Stimulated activated CD4-positive, alpha-beta T cell treated with anti-CD3 and anti-CD28 coated beads, Interleukin-15, amount 100 ng/mL, for 48 hours (primary cell): Measurements from ENCODE around the gene COL5A3.
A peak's percentile ranks its signal among the peaks of the same experiment; 100 is the strongest.
"Not testable (repeated sequence)": the region's sequence is repeated elsewhere in the genome, so short reads cannot be mapped to it uniquely, and the experiment has no call there.

Source experiments
- DNase-seq, 2 donors: peaks; one replicate each; pipeline ENCODE4 v3.0.0-alpha.2; 2020; ENCODE audit warnings: low read depth in 2 of 2

Gene COL5A3

DNA sequence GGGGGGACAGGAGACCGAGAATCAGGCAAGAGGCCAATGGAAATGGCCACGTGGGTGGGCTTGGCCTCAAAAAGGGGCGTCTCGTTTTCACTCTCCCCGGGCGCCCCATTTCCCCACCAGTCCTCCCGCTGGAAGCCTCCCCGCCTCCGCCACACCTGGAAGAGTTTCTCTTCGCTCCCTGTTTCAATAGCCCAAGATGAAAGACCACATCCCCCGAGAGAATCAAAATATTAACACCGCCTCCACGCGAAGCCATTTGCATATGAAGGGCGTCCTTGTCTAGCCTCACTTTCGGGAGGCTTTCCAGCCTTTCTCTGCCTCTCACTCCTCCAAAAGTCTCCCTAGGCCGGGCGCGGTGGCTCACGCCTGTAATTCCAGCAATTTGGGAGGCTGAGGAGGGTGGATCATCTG is 73.3 kb downstream of the COL5A3 start:
- DNase-seq, result no peak

DNA sequence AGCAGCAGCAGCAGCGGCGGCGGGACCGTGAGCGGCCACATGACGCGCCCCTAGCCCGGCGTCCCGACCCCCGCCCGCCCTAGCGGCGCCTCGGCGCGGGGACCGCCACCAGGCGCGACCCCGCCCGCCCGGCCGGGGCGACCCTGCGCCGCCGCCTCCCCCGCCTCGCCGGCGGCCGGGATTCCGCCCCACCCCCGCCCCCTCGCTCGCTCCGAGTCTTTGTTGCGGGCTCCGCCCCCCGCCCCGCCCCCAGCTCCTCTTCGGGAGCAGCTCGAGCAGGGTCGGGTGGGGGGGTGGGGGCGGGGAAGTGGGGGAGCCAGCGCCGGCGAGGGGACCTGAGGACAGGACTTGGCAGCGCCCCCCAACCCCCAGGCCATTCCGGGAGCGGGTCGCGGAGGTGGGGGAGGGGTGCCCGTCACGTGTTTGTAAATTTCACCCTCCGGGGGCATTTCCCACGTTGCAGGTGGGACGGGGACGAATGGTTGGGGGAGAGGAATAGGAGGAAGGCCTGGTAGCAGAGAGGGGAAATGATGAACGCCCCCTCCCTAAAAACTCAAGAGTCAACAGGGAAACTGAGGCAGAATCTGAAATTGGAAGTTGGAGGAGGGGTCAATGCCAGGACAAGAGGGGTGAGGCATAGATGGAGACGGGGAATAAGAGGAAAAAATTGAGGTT is 73.8 kb downstream of the COL5A3 start, which contains the start of gene OLFM2:
OLFM2 (minus strand) TSS at position 190 of the 675 bp plus-strand sequence; CDS start at position 41, 149 bp downstream.
- DNase-seq, result no peak

DNA sequence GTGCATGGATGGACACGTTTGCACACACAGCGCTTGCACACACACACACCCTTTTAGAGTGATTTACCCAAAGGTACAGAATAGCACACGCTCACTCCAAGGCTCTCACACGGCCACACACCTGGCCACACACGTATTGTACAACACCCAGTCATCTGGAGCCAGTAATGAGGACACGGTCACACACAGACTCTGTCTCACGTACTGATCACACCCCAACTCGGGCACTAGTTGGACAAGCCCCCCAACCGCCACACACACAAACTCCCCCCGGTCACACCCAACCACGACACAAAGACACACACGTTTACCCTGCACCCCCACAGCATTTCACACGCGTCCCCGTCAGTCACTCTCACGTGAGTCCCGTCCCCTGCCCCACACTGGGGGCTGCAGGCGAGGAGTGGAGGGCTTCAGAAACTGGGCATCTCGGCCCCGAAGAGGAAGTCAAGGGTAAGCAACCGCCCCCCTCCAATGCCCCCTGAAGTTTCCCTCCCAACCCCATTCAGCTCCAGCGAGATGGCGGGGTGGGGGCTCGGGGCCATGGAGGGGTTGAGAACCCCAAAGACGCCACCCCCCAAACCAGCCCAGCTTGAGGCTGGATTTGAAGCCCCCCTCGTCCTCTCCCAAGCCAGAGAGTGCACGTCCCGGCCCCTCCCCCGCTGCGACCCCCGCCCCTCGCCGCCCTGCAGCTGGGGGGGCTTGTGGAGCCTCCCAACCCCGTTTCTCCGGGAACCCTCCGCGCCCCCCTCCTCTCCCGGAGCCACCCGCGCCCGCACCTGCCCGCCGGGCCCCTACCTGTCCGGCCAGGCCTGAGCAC is 74.6 kb downstream of the COL5A3 start:
- no peak for DNase-seq

DNA sequence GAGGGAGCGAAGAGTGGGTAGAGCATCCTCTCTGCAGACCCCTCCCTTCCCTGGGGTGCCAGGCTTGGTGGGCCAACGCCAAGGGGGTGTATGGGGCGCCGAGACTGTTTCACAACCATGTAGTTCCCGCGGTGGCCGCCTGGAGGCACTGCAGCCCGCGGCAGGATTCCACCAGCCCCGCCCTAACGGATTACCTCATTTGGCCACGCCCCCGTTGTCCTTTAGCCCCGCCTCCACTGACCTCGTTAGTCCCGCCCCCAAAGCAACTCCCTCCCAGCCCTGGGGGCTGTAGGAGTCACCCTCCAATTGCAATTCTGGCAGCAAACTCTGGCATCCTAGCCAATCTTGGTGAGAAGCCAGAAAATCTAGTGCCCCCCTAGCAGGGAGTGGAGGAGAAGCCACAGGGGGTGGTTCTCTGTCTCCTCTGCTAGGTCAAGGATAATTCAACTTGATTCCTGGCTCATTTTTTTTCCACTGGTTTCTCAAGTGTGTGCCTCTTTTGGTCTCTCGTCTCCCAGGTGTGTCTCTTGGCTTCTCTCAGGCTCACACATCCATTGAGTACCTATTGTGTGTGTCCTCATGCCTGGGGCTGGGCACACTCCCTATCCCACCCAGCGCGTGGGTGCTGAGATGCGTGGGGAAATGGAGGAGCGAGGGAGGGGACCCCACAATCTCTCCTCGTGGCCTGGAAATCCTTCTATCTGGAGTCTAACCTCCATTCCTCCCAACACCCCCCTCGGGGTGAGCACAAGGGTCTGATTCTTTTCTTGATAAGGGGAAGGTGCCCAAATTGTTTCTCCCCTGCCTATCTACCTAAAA is 76.0 kb downstream of the COL5A3 start:
- DNase-seq, result peak; percentile 80 to 83

DNA sequence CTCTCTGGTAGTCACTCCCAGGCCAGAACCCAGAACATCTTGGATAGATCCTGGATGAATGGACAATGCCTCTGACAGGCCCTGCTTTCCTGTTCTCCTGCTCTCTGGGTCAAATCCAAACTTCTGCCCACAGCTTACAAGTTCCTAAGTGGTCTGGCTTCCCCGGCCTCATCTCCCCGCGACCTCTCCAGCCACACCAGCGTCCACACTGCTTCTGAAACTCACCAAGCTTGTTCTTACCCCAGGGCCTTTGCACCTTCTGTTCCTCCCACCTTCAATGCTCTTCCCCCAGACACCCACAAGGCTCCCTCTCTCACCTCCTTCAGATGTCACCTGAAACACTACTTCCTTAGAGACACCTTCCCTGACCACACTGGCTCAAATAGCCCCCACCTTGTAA is 77.5 kb downstream of the COL5A3 start:
- DNase-seq, result no peak

DNA sequence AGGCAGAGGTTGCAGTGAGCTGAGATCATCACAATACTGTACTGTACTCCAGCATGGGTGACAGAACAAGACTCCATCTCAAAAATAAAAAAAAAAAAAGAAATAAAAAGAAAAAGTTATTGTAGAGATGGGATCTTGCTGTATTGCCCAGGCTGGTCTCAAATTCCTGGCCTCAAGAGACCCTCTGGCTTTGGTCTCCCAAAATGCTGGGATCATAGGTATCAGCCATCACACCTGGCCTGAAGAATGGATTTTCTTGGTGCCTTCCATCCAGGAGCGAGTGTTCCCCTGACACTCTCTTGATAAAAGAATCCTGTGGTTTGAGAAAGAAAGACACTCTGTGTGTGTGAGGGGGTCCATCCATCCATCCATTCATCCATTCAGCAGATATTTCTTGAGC is 78.7 kb downstream of the COL5A3 start:
- no peak for DNase-seq

DNA sequence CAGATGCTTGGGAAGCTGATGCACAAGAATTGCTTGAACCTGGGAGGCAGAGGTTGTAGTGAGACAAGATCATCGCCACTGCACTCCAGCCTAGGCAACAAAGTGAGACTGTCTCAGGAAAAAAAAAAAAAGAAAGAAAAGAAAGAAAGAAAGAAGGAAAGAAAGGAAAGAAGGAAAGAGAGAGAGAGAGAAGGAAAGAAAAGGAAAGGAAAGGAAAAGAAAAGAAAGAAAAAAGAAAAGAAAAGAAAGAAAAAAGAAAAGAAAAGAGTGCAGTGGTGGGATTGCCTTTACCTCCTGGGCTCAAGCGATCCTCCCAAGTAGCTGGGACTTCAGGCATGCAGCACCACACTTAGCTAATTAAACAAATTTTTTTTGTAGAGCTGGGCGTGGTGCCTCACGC is 86.9 kb downstream of the COL5A3 start:
- DNase-seq, result no peak

DNA sequence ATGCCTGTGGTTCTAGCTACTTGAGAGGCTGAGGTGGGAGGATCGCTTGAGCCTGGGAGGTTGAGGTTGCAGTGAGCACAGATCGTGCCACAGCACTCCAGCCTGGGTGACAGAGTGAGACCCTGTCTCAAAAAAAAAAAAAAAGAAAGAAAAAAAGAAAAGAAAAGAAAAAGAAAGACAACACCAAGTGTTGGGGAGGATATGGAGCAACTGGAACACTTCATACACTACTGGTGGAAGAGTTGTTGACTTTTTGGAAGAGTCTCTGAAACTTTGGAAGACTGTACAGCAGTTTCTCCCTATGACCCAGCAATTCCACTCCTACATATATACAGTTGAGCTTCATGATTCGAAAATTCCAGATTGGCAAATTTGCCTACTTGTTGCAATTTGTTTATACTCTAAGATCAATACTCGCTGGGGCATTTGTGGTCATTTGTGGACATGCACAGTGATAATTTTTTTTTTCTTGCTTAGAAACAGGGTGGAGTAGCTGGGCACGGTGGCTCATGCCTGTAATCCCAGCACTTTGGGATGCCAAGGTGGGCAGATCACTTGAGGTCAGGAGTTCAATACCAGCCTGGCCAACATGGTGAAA is 87.4 kb downstream of the COL5A3 start:
- not testable (repeated sequence) for DNase-seq

DNA sequence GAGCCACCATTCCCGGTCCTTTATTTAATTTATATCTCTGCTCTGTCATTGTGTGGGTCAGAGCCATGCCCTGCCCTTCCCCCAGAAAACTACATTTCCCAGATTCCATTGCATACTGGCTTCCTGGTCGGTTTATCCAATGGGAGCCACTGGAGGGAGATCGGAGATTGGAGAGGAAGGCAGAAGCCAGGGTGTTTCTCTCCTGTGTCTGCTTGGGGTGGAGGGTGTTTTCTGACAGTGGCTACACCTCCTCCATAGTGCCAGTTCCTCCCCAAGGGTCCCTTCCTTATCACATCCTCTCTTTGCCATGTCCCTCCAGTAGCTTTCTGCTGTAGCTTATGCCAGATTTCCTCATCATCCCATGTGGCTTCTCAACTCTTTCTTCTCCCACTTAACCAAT is 93.0 kb downstream of the COL5A3 start:
- no peak for DNase-seq

DNA sequence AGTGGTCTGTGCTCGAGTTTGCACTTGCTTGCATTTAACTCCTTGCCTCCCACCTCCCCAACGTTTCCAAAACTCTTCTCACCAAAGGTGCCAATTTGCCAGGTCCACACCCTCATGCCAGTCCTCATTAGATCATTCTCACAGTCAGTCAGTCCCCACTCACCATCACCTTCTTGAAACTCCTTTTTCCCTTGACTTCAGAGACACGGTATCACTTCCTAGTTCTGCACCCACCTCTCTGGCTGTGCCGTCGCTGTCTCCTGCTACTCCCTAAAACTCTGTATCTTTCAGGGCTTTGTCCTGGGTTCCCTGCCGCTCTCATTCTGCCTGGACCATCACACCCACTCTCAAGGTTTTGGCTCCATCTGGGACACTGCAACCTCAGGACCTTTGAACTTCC is 93.6 kb downstream of the COL5A3 start:
- DNase-seq, result no peak

DNA sequence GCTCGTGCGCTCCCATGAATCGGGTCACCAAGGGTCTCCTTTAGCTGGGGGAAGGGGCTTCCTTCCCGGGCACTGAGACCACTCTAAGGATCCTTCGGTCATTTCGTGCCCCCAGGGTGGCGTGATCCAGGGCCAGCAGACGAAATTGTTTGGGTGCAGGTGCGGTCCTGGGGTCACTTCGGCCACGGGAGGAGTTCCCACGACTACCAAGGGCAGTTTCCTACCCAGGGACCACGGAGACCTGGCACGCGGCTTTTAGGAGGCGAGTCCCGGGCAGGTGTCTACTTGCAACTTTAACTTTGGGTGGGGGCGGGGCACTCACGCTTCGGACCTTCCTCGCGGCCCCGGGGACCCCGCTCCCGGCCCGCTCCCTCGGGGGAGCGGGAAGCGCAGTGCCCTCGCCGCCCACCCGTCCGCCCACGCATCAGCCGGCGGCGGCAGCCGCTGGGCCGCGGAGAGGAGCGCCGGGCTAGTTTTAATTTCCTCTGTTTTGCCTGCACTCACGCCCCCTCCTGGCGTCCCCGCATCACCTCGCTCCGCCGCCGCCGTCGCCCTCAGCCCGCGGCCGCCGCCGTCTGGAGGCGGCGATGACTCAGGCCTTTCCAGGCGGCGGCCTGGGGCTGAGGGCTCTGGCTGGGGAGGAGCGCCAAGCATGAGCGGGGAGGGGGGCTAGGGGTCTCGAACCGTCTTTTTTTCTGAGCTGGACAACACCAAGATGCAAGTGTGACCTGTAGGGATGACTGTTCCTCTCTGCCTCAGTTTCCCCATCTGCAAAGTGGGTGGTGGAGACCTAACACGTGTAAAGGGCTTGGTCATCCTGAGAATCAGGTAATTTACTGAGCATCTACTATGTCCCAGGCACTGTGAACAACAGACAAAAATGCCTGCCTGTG is 95.7 kb downstream of the COL5A3 start:
- DNase-seq, result peak; percentile 58 to 82

DNA sequence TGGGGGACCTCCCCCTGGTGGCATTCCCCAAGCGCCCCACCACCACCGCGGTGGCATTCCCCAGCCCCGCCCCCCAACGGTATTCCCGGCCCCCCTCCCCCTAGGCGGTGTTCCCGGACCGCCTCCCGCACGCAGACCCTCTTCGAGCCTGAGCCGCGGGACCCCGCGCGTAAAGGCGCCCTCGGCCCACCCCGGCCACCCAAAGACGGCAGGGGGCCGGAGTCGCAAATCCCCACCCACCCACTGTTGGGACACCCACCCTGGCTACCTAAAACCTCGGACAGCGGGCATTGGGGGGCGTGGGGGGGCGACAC is 96.3 kb downstream of the COL5A3 start:
- no peak for DNase-seq

DNA sequence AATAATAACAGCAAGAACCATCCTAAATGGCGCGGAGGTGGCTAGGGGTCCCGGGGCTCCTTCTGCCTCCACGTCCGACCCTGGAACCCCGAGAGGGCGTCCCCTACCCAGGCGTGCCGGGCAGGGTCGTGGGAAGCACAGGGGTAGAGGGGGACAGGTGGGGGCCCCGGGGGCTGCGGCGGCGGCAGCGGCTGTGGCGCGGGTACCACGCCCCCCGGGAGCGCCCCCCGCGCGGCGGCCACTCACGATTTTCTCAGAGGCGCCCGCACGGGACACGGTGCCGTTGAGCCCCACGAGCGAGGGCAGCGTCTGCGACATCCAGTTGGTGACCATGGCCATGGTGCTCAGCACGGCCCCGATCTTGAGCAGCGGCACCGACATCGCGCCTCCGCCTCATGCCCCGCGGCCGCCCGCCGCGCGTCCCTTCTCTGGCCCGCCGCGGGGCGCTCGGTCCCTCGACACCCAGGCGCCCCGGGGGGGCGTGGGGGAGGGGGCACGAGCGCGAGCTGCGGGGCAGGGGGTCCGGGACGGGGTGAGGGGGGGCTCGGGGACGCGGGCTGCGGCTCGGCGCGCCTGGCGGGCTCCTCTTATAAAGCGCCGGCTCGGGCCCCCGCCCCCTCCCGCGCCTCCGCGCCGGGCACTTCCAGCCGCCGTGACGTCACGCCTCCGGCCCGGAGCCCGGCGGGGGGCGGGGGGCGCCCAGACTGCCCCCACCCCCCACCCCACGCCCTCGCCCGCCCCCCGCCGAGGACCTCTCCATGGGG is 96.9 kb downstream of the COL5A3 start:
- DNase-seq, result no peak

DNA sequence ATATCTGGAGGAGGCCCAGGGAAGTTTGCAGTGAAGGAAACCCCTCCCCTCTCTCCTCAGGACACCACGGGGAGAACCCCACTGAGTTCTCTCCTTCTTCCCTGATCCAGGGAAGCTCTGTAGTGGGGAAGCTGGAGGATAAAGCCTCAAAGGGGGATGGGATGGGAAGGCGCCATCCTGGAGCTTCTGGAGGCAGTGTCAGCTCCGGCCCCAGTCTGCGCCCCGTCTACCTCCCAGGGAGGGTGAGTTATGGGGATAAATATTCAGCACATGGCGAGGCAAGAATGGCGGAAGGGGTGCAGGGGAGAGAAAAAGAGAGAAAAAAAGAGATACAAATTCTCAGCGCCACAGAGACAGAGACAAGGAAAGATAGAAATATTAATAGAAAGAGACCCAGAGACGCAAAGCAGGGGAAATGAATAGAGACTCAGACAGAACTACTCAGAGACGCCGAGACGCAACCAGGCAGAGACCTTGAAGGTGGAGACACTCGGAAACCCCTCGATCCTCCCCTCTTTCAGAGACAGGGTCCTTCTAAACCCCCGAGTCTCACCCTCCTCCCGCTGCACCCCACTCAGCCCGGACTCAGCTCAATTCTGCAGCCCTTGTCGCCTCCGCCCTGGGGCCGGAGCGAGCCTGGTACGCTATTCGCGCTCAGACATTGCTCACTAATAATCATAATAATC is 97.6 kb downstream of the COL5A3 start:
- no peak for DNase-seq

DNA sequence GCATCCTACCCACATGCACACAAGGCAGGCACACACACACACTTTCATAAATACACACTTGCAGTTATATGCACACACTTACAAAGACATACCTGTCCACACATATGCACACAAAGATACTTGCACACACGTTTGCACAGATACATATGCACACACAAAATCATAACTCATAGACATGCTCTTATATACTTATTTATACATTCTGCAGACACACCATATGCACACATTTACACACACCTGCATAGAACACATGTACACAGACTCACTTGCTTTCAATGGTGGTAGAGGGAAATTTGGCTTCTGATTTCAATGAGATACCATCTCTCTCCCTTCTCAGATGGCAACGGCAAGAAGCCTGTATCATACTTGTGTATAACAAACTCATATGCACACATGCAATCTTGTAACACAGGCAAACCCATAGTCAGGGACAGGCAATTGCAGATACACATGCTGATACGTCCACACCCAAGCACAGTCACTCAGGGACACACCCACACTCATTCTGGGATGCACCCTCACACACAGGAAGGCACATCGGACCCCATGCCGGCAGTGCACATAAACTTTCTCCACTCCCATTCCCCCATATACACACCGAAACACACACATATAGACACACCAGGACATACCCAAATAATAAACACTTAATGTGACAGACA is 98.6 kb downstream of the COL5A3 start:
- no peak for DNase-seq

DNA sequence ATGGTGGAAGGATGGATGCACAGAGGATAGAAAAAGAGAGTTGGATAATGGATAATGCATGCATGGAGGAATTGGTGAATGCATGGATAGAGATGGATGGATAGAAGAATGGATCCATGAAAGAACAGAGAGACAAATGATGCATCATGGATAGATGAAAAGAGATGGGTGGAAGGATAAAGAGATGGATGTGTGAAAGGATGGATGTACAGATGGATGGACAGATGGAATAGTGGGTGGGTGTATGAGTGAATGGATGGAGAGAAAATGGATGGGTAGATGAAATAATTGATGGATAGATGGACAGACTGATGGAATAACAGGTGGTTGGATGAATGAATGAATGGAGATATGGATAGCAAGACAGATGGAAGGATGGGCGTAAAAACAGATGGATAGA is 99.7 kb downstream of the COL5A3 start:
- no peak for DNase-seq
